Upper lobe of right lung (tissue), 1 donor: ENCODE data around the gene SHTN1. TPM values are rescaled to one million over a fixed set of nuclear protein-coding genes. Genes with fewer than 3 reads are reported as not detected.

ENCODE experiments used
- ATAC-seq: fragments of 200-7000 bp; cut with Tn5 transposase; one replicate; pipeline ENCODE4 v1.9.1; 2020; ENCODE audit warnings: mild to moderate bottlenecking, moderate library complexity
- DNase-seq: peaks from one replicate; pipeline ENCODE4 v3.0.0-alpha.2; 2020
- H3K27ac ChIP-seq: fragments of 200-600 bp; one replicate; pipeline ENCODE4 v1.8.0; 2022
- H3K27me3 ChIP-seq: fragments of 200-600 bp; one replicate; pipeline ENCODE4 v1.8.0; 2022; ENCODE audit warnings: mild to moderate bottlenecking
- H3K36me3 ChIP-seq: fragments of 200-600 bp; one replicate; pipeline ENCODE4 v1.8.0; 2022
- H3K4me1 ChIP-seq: fragments of 200-600 bp; one replicate; pipeline ENCODE4 v1.8.0; 2022
- H3K4me3 ChIP-seq: fragments of 200-600 bp; one replicate; pipeline ENCODE4 v1.8.0; 2022; ENCODE audit warnings: mild to moderate bottlenecking
- H3K9me3 ChIP-seq: fragments of 200-600 bp; one replicate; pipeline ENCODE4 v1.8.0; 2022
- CTCF ChIP-seq: fragments of 200-600 bp; IDR thresholded peaks from one replicate; pipeline ENCODE4 v1.8.0; 2022; ENCODE audit warnings: antibody characterized with exemption
- intact Hi-C: fragments of 100-400 bp; cut with DNase I; formaldehyde crosslinking; loops from one replicate; pipeline ENCODE4 v1.11.0; 2022
- total RNA-seq: library from RNA; stranded (reverse); fragmentation: NEBNext Ultra II Directional; extraction: Animal tissue kit (Norgen Biotek cat#: 25700); gene quantifications from one replicate; pipeline ENCODE4 v1.2.1, GENCODE V29; 2021
- donor health status: DM: no; HTN: yes; CAD: no; lungs with severe emphysema.

SHTN1 gene
- total RNA-seq, 1 donor from 2014 or later, result 40.4 TPM

- H3K4me3 ChIP-seq, result no peak overlapping the region
- no peak for DNase-seq
- no peak for ATAC-seq
- no peaks in the 10 kb centered on the region for H3K4me1 ChIP-seq
- intact Hi-C loops, result no loop called here
- no peaks in the 10 kb centered on the region for H3K9me3 ChIP-seq
- H3K27me3 ChIP-seq, result no peaks in the 10 kb centered on the region
- TF ChIP-seq CTCF, result no peak
- H3K27ac ChIP-seq, result no peak overlapping the region
- no peaks in the 10 kb centered on the region for H3K36me3 ChIP-seq
These were observed 138.9 kb downstream of the SHTN1 start for GRCh38 chr10:116866066-116866465.

GRCh38 chr10:116864436-116864835, 140.6 kb downstream of the SHTN1 start:
- Histone ChIP-seq H3K27ac (no peak overlapping the region), H3K9me3 (no peaks in the 10 kb centered on the region), H3K36me3 (no peaks in the 10 kb centered on the region), H3K4me3 (no peak overlapping the region), H3K27me3 (no peaks in the 10 kb centered on the region), H3K4me1 (no peaks in the 10 kb centered on the region)
- no peak for ATAC-seq
- DNase-seq, result no peak
- TF ChIP-seq CTCF, result no peak
- intact Hi-C loops, result no loop called here

- no peak for TF ChIP-seq CTCF
- no peak for DNase-seq
These were observed 143.2 kb downstream of the SHTN1 start for GRCh38 chr10:116861796-116862195.

GRCh38 chr10:116857156-116857555, 147.8 kb downstream of the SHTN1 start:
- no peak overlapping the region for H3K27ac ChIP-seq
- ATAC-seq, result no peak
- no peaks in the 10 kb centered on the region for H3K4me1 ChIP-seq
- no peaks in the 10 kb centered on the region for H3K9me3 ChIP-seq
- H3K4me3 ChIP-seq, result no peak overlapping the region
- H3K27me3 ChIP-seq, result no peaks in the 10 kb centered on the region
- intact Hi-C loops, result no loop called here
- H3K36me3 ChIP-seq, result no peaks in the 10 kb centered on the region
- DNase-seq, result no peak
- no peak for TF ChIP-seq CTCF

More at GRCh38 chr10:116861796-116862195, 143.2 kb downstream of the SHTN1 start:
- intact Hi-C loops, result no loop called here
- H3K4me1 ChIP-seq, result no peaks in the 10 kb centered on the region
- no peak overlapping the region for H3K27ac ChIP-seq
- H3K9me3 ChIP-seq, result no peaks in the 10 kb centered on the region
- H3K4me3 ChIP-seq, result no peak overlapping the region
- H3K27me3 ChIP-seq, result no peaks in the 10 kb centered on the region
- no peaks in the 10 kb centered on the region for H3K36me3 ChIP-seq
- ATAC-seq, result no peak

- no peak overlapping the region for H3K4me3 ChIP-seq
- no peak for TF ChIP-seq CTCF
- DNase-seq (no peak), ATAC-seq (no peak)
- no peak overlapping the region for H3K27ac ChIP-seq
- no peaks in the 10 kb centered on the region for H3K9me3 ChIP-seq
- H3K36me3 ChIP-seq, result no peaks in the 10 kb centered on the region
- peaks cover 4% of the 10 kb centered on the region for H3K4me1 ChIP-seq
- intact Hi-C loops, result no loop called here
- H3K27me3 ChIP-seq, result peaks cover 18% of the 10 kb centered on the region
These were observed 151.3 kb downstream of the SHTN1 start for GRCh38 chr10:116853701-116854100.

- H3K27me3 ChIP-seq, result peaks cover 18% of the 10 kb centered on the region
- TF ChIP-seq CTCF, result no peak
These were observed 151.7 kb downstream of the SHTN1 start for GRCh38 chr10:116853287-116853686.

More at GRCh38 chr10:116853287-116853686, 151.7 kb downstream of the SHTN1 start:
- intact Hi-C loops, result no loop called here
- ATAC-seq (no peak), DNase-seq (no peak)
- peaks cover 4% of the 10 kb centered on the region for H3K4me1 ChIP-seq
- H3K9me3 ChIP-seq, result no peaks in the 10 kb centered on the region
- H3K36me3 ChIP-seq, result no peaks in the 10 kb centered on the region
- no peak overlapping the region for H3K27ac ChIP-seq
- H3K4me3 ChIP-seq, result no peak overlapping the region
